C4-2B (cell line): ENCODE measurements around the gene NUDCD2.

ENCODE experiments used
- CTCF ChIP-seq: fragments of 450-650 bp; conservative IDR thresholded peaks from 2 replicates; pipeline ENCODE4 v1.5.1; 2017; ENCODE audit warnings: mild to moderate bottlenecking
- ZFX ChIP-seq: fragments of 450-650 bp; IDR thresholded peaks from 2 replicates; pipeline ENCODE4 v1.6.1; 2017

GRCh38 chr5:163409384-163409783 lies 50.5 kb downstream of the NUDCD2 start:
- no peak for TF ChIP-seq CTCF
- TF ChIP-seq ZFX = no peak
